GM13976 (cell line): ENCODE results near the gene ZMIZ1.

Experiments used
- DNase-seq: peaks from one replicate; pipeline ENCODE4 v3.0.0; 2012; ENCODE audit warnings: low spot score
- in situ Hi-C: fragments of 300-500 bp; cut with MboI; formaldehyde crosslinking; loops from one replicate; pipeline ENCODE4 v1.12.0; 2022; ENCODE audit warnings: low sequenced_read_pairs, mixed read lengths, inconsistent platforms; ENCODE audit not compliant: unreplicated experiment
- TF ChIP-seq, protein P1 (sequence below): IDR thresholded peaks from 2 replicates; pipeline ENCODE4 v1.5.1; 2012; ENCODE audit warnings: borderline replicate concordance, mild to moderate bottlenecking; ENCODE audit not compliant: insufficient read depth; ENCODE audit errors: extremely low read depth, missing control alignments, control extremely low read depth

Gene ZMIZ1

DNA sequence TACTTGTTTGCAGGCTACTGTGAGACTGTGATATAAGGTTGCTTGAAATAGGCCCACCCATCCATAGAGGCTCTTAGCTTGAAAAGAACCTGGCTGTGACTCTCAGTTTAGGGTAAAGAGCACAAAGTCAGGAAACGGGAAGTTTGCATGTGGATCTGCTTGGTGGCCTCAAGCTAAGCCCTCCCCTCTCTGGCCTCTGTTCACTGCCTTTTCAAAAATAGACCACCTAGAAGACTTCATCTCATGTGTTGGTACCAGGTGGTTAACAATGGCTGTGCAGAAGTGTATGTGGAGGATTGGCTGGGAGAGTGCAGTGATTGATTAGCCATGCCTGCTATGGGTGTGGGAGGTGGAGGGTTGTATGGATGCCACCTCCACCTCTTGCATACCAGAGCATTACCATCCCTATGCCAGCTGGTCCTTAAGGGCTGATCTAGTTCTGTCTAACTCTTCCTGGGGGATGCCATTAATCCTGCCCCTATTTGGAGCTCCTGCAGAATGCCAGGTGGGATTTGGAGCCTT lies 122.0 kb downstream of the ZMIZ1 start:
- in situ Hi-C loops: loop anchor here (10.0 kb wide), 1 partner anchor 1146 kb away; no protein-coding TSS in a partner anchor
- TF ChIP-seq, protein P1, sequence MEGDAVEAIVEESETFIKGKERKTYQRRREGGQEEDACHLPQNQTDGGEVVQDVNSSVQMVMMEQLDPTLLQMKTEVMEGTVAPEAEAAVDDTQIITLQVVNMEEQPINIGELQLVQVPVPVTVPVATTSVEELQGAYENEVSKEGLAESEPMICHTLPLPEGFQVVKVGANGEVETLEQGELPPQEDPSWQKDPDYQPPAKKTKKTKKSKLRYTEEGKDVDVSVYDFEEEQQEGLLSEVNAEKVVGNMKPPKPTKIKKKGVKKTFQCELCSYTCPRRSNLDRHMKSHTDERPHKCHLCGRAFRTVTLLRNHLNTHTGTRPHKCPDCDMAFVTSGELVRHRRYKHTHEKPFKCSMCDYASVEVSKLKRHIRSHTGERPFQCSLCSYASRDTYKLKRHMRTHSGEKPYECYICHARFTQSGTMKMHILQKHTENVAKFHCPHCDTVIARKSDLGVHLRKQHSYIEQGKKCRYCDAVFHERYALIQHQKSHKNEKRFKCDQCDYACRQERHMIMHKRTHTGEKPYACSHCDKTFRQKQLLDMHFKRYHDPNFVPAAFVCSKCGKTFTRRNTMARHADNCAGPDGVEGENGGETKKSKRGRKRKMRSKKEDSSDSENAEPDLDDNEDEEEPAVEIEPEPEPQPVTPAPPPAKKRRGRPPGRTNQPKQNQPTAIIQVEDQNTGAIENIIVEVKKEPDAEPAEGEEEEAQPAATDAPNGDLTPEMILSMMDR: no peak
- DNase-seq: no peak

DNA sequence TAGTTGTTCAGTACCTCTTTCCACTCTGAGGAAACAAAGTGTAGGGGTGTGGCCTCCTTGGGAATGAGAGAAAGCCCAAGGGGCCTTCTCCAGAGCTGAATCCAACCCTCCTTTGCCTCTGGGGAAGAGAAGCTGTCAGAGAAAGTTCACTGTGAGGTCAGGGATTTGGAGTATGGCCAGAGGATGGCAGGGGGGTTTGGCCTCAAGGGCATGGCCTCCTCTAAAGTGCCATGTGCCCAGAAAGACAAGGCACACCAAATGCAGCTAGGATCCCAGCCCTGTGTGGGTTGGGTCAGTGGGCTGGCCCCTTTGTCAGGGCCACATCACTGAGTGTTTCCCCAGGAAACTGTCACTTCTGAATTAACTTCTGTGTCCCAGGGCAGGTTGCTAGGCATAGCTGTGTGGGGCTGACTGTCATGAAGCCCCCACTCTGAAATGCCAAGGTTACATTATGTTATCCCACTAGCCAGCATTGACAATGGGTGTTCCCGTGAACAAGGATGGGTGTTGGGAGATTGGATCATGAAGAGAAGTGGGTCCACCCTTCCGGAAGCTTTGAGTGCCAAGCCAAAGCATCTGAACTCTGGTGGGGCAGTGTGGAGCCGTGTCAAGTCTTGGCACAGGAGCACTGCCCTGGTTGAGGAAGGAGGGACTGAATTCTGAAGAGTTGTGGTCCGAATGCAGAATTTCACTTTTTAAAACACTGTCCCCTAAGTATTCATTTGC lies 123.3 kb downstream of the ZMIZ1 start:
- TF ChIP-seq, protein P1: no peak
- no peak for DNase-seq
- in situ Hi-C loops: loop anchor here (10.0 kb wide), 1 partner anchor 1147 kb away; no protein-coding TSS in a partner anchor

DNA sequence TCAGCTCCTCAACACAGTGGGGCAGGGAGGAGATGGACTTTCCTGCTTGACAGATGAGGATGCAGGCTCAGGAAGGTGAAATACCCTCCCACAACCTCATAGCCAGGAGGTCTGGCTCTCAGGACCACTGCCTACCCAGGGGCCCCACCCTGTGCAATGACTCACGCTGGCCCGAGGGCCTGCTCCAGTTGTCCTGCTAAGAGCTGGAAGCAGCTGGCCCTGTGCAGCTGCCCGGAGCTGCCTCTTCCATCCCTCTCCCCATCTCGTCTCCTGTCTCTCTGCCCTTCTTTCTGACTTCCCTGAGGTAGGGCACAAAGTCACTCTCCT lies 123.9 kb downstream of the ZMIZ1 start:
- TF ChIP-seq, protein P1: no peak
- in situ Hi-C loops: loop anchor here (10.0 kb wide), 1 partner anchor 1148 kb away; no protein-coding TSS in a partner anchor
- DNase-seq: no peak

DNA sequence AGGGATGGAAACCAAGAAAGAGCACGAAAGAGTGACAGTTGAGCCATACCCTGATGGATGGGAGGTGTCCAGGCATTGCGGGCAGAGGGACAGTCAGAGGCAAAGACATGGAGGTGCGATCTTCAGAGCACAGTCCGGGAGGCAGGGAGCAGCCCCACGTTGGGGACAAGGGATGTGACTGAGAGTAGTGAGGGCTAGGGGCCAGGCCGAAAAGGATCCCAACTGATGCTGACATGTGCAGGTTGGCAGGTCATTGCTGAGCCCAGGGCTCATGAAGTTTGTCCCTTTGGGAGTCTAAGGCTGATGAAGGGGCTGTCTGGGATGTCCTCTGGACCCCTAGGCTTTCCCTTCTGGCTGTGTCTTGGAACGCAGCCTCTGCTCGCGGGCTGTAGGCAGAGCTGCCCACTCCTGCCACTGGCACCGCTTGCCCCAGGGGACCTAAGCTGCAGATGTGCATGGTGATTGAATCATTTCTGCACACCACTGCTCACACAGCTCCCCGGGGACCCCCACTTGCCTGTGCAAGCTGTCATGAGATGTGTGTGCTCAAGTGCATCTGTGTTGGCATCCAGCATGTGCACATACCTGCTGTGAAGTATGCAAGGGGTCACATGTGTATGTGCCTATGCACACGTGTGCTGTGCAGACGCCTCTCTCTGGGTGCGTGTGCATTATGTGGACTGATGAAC lies 125.1 kb downstream of the ZMIZ1 start:
- in situ Hi-C loops: loop anchor here (10.0 kb wide), 1 partner anchor 1149 kb away; no protein-coding TSS in a partner anchor
- TF ChIP-seq, protein P1: no peak
- DNase-seq: no peak

DNA sequence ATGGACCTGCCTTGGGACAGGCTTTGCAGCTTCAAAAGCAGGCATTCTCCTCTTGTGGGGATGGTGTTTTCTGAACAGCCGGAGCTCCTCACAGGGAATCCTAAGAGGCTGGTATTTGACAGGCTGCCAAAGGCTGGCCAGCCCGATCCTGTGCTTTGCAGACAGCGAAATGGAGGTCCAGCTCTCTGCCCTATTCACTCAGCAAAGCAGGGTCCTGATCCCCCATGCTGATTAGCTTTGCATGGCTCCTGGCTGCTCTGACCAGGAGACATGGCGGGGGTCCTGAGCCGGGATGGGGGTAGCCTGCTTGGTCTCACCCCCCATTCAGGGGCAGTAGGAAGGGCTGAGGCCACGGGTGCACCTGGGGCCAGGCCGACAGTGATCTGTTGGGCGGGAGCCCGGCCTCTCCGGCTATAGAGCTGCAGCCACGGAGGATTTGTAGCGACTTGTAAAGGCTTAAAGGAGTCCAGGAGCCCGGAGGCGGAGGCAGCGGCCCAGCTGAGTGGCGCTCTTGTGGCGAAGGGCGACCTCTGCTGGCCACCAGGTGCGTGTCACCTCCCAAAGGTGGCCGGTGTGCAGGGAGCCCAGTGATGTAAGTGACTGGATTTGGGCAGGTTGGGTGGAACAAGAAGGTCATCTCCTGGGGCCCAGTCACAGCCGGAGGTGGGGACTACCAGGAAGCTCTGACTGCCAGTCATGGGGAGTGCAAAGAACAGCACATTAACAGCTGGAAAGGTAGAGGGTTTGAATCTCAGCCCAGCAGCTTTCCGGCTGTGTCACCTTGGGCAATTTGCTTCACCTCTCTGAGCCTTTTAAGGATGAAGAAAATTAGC lies 126.5 kb downstream of the ZMIZ1 start:
- in situ Hi-C loops: loop anchor here (10.0 kb wide), 1 partner anchor 1151 kb away; no protein-coding TSS in a partner anchor
- DNase-seq: peak; percentile 90
- TF ChIP-seq, protein P1: peak; percentile 95
